ENCODE results near the gene ABHD17A. TPM values are rescaled to one million over a fixed set of nuclear protein-coding genes. Genes with fewer than 3 reads are reported as not detected.

ABHD17A gene
- total and polyA plus RNA-seq, 2 of the 8 experiments (the other 6 are each of a cell fraction or from before 2014, with no cell fraction given) = 41.2 to 87.4 TPM

GRCh38 chr19:1863638-1864479 is 21.4 kb downstream of the ABHD17A start (continued):
- no peak for TF ChIP-seq SRF (IDR thresholded peaks at IDR 0.05; ENCODE audit: low read depth, low read length)
- TF ChIP-seq MAX (IDR thresholded peaks at IDR 0.05) = peak; percentile 98
- TF ChIP-seq CBX5 (IDR thresholded peaks at IDR 0.05; ENCODE audit: low read depth, low read length) = no peak
- TF ChIP-seq SP1 (IDR thresholded peaks at IDR 0.05; ENCODE audit: low read depth, low read length) = no peak
- no peak for TF ChIP-seq BRCA1 (IDR thresholded peaks at IDR 0.05; ENCODE audit: low read depth, low read length)
- TF ChIP-seq BACH1 (IDR thresholded peaks at IDR 0.05; ENCODE audit: low read length) = no peak
- no peak for TF ChIP-seq HDAC6 (IDR thresholded peaks at IDR 0.05; ENCODE audit: low read depth, low read length)
- 0 out of 4 replicates have a peak, but pooled peaks of 1 of the 2 experiments have one; percentile 5 for TF ChIP-seq HDAC2 (IDR thresholded peaks at IDR 0.05; ENCODE audit: borderline replicate concordance in 1 of 2, low read depth in 2 of 2, low read length in 2 of 2)
- TF ChIP-seq CHD2 (IDR thresholded peaks at IDR 0.05; ENCODE audit: low read length) = 0 out of 2 replicates have a peak, but pooled peaks have one; percentile 8
- no peak for TF ChIP-seq KDM5A (IDR thresholded peaks at IDR 0.05; ENCODE audit: low read length)
- no peak for TF ChIP-seq CEBPB (IDR thresholded peaks at IDR 0.05; ENCODE audit: low read depth, low read length)
- no peak for TF ChIP-seq SUZ12 (IDR thresholded peaks at IDR 0.05; ENCODE audit: low read length)
- no peak for TF ChIP-seq SIX5 (IDR thresholded peaks at IDR 0.05; ENCODE audit: low read depth, low read length)
- TF ChIP-seq GABPA (IDR thresholded peaks at IDR 0.05; ENCODE audit: borderline replicate concordance, insufficient read depth, low read length) = no peak
- TF ChIP-seq EZH2 (IDR thresholded peaks at IDR 0.05; ENCODE audit: low read depth, low read length, severe bottlenecking) = no peak
- TF ChIP-seq JUN (IDR thresholded peaks at IDR 0.05; ENCODE audit: low read depth, low read length) = no peak
- no peak for TF ChIP-seq RFX5 (IDR thresholded peaks at IDR 0.05; ENCODE audit: borderline replicate concordance, low read depth, low read length)
- no peak for TF ChIP-seq RXRA (IDR thresholded peaks at IDR 0.05; ENCODE audit: insufficient read depth, low read depth, low read length)
- TF ChIP-seq BCL11A (IDR thresholded peaks at IDR 0.05; ENCODE audit: low read depth in 2 of 2, low read length in 2 of 2) = no peak
- TF ChIP-seq SP2 (IDR thresholded peaks at IDR 0.05; ENCODE audit: low read length) = no peak
- TF ChIP-seq NRF1 (IDR thresholded peaks at IDR 0.05; ENCODE audit: low read depth, low read length) = no peak
- TF ChIP-seq ZNF274 (IDR thresholded peaks at IDR 0.05; ENCODE audit: borderline replicate concordance, extremely low read depth, low read length) = no peak
- no peak for TF ChIP-seq TEAD4 (IDR thresholded peaks at IDR 0.05; ENCODE audit: low read depth, low read length)
- no peak; the same call in 1 of the 2 replicates for TF ChIP-seq EGR1 (IDR thresholded peaks at IDR 0.05; ENCODE audit: borderline replicate concordance, low read depth, low read length)
- TF ChIP-seq EP300 (IDR thresholded peaks at IDR 0.05; ENCODE audit: borderline replicate concordance in 1 of 2, low read depth in 2 of 2, low read length in 2 of 2) = no peak
